ENCODE data around the gene STEAP3.

The STEAP3 gene

DNA sequence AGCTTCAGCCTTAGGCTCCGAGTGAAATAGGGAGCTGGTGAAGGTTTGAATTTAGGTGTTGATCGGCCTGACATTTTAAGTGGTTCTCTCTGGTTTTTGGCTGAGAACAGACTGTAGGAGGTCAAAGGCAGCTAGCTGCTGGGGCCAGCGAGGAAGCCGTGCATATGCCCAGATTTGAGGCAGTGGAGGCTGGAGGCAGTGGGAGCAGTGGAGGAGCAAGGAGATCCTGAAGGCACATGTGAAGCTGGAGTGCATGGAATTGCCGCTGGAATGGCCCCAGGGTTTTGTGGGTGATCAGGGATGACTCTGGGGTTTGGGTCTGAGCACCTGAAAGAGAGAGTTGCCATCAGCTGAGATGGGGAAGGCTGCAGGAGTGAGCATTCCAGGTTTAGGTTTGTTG is 25.1 kb downstream of the STEAP3 start:
- TF ChIP-seq SIN3A (IDR thresholded peaks at IDR 0.05; ENCODE audit: borderline replicate concordance, insufficient read depth, low read length) = no peak
- TF ChIP-seq, protein P1, sequence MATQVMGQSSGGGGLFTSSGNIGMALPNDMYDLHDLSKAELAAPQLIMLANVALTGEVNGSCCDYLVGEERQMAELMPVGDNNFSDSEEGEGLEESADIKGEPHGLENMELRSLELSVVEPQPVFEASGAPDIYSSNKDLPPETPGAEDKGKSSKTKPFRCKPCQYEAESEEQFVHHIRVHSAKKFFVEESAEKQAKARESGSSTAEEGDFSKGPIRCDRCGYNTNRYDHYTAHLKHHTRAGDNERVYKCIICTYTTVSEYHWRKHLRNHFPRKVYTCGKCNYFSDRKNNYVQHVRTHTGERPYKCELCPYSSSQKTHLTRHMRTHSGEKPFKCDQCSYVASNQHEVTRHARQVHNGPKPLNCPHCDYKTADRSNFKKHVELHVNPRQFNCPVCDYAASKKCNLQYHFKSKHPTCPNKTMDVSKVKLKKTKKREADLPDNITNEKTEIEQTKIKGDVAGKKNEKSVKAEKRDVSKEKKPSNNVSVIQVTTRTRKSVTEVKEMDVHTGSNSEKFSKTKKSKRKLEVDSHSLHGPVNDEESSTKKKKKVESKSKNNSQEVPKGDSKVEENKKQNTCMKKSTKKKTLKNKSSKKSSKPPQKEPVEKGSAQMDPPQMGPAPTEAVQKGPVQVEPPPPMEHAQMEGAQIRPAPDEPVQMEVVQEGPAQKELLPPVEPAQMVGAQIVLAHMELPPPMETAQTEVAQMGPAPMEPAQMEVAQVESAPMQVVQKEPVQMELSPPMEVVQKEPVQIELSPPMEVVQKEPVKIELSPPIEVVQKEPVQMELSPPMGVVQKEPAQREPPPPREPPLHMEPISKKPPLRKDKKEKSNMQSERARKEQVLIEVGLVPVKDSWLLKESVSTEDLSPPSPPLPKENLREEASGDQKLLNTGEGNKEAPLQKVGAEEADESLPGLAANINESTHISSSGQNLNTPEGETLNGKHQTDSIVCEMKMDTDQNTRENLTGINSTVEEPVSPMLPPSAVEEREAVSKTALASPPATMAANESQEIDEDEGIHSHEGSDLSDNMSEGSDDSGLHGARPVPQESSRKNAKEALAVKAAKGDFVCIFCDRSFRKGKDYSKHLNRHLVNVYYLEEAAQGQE (IDR thresholded peaks at IDR 0.05; ENCODE audit: insufficient read depth in 1 of 2, low read depth in 2 of 2, low read length in 2 of 2) = no peak
- no peak for TF ChIP-seq FOXP2 (optimal IDR thresholded peaks at IDR 0.05; ENCODE audit: borderline replicate concordance, extremely low read depth, extremely low read length, insufficient read depth)
- no peak for TF ChIP-seq TAF1 (IDR thresholded peaks at IDR 0.05; ENCODE audit: borderline replicate concordance, insufficient read depth, low read length)
- TF ChIP-seq POLR2AphosphoS5 (IDR thresholded peaks at IDR 0.05; ENCODE audit: low read depth, low read length) = no peak

DNA sequence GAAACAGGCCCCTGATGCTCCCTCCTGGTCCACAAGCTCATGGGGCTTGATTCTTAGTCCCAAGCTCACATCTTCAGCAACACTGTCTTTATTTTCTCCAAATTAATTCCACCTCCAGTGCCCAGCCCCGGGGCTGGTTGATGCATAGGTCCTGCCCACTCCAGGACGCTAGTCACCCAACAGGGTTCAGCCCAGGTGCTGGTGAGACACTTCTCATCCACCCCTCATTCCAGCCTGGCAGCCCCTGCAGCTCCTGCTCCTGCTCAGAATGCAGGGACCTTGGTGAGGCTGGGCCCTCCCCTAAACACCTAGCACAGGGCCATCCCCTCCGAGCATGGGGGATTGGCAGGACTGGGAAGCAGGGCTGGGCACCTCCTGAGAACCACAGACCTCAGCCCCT is 25.7 kb downstream of the STEAP3 start:
- TF ChIP-seq TAF1 (IDR thresholded peaks at IDR 0.05; ENCODE audit: borderline replicate concordance, insufficient read depth, low read length) = no peak
- no peak for TF ChIP-seq SIN3A (IDR thresholded peaks at IDR 0.05; ENCODE audit: borderline replicate concordance, insufficient read depth, low read length)
- TF ChIP-seq, protein P1 (IDR thresholded peaks at IDR 0.05; ENCODE audit: insufficient read depth in 1 of 2, low read depth in 2 of 2, low read length in 2 of 2) = no peak
- TF ChIP-seq POLR2AphosphoS5 (IDR thresholded peaks at IDR 0.05; ENCODE audit: low read depth, low read length) = no peak

DNA sequence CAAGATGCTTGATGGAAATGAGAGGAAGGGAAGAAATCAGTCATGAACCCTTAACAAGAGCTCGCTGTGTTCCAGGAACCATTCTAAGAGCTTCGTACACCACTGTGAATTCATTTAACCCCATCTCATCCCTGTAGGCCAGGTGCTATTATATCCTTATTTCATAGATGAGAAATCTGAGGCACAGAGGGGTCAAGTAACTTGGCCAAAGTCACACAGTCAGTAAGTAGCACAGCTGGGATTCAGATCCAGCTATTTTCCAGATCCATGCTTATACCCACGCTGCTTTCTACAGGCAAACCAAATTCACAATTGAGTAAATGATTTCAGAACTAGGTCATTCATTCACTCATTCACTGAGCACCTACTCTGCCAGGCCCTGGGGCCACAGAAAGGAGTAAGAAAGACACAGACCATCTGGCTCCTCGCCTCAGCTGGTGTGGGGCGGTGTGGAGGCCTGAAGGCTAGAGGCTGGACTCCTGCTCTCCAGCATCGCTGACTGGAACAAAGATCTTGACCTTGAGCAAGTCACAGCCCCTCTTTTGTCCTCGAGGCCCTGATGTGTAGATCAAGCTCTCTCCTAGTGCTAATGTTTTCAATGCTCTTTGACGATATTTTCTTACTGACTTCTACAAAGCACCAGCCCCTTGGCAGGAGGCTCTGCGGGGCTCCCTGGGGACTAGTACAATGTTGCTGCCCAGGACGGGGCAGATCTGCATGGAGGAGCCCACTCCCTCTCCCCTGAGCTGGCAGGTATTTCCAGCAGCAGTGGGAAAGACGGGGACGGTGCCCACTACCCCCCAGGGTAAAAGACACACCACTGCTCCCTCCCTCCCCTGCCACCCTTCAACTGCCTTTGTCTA is 26.5 kb downstream of the STEAP3 start:
- TF ChIP-seq SIN3A (IDR thresholded peaks at IDR 0.05; ENCODE audit: borderline replicate concordance, insufficient read depth, low read length) = no peak
- no peak for TF ChIP-seq POLR2AphosphoS5 (IDR thresholded peaks at IDR 0.05; ENCODE audit: low read depth, low read length)
- TF ChIP-seq, protein P1 (IDR thresholded peaks at IDR 0.05; ENCODE audit: insufficient read depth in 1 of 2, low read depth in 2 of 2, low read length in 2 of 2) = no peak
- no peak for TF ChIP-seq FOXP2 (optimal IDR thresholded peaks at IDR 0.05; ENCODE audit: borderline replicate concordance, extremely low read depth, extremely low read length, insufficient read depth)
- TF ChIP-seq TAF1 (IDR thresholded peaks at IDR 0.05; ENCODE audit: borderline replicate concordance, insufficient read depth, low read length) = no peak

DNA sequence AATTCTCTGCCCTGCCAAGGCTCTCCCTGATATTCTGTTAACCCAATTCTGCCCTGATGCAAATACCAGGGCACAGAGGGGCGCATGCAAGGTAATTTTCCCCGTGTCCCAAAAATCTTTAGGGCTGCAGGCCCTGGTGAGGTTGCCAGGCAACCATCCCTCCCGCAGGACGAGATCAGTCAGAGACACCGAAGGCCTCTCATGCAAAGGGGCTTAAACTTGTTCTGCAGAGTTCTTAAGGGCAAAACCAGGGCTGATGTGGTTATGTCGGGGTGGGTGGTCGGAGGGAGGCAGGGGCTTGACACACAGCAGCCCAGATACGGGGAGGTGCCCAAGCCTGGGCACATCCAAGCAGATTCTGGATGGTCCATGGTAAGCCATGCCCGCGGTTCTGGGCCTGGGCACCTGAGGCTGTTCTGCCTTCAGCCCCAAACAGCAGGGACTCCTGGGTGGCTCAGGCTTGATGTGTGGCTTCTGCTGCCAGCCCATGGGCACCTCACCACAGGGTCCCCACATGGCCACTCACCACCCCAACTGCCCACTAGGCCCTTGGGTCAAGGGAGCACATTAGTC is 27.2 kb downstream of the STEAP3 start:
- TF ChIP-seq, protein P1 (IDR thresholded peaks at IDR 0.05; ENCODE audit: insufficient read depth in 1 of 2, low read depth in 2 of 2, low read length in 2 of 2) = no peak
- TF ChIP-seq SIN3A (IDR thresholded peaks at IDR 0.05; ENCODE audit: borderline replicate concordance, insufficient read depth, low read length) (no peak), FOXP2 (optimal IDR thresholded peaks at IDR 0.05; ENCODE audit: borderline replicate concordance, extremely low read depth, extremely low read length, insufficient read depth) (no peak)

Data from PFSK-1 (cell line).